GM12874 (cell line): ENCODE results near the gene APP.

Experiments
- CTCF ChIP-seq: IDR thresholded peaks from 2 replicates; pipeline ENCODE4 v1.5.1; 2011; ENCODE audit warnings: low read depth, mild to moderate bottlenecking, control low read depth, low read length, moderate library complexity; ENCODE audit not compliant: insufficient read depth

Gene APP

GRCh38 chr21:25904044-25904695 lies 266.4 kb downstream of the APP start:
- TF ChIP-seq CTCF: no peak

DNA sequence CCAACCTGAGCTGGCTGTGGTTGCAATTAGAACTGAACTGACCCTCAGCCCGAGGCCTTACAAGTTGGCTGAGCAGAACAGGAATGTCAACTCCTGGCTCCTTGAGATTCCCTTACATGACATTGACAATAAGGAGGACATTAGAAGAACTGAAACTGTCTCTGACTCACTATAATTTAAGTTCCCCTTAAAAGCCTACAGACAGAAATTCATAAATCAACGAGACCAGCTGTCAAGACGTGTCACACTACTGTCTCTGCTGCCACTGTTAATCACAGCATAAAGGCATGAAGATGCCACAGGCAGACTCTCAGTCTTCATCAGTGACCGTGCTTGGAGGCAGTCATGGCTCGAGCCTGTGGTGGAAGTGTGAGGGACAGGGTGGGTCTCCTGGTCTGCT lies 267.0 kb downstream of the APP start:
- TF ChIP-seq CTCF: no peak

DNA sequence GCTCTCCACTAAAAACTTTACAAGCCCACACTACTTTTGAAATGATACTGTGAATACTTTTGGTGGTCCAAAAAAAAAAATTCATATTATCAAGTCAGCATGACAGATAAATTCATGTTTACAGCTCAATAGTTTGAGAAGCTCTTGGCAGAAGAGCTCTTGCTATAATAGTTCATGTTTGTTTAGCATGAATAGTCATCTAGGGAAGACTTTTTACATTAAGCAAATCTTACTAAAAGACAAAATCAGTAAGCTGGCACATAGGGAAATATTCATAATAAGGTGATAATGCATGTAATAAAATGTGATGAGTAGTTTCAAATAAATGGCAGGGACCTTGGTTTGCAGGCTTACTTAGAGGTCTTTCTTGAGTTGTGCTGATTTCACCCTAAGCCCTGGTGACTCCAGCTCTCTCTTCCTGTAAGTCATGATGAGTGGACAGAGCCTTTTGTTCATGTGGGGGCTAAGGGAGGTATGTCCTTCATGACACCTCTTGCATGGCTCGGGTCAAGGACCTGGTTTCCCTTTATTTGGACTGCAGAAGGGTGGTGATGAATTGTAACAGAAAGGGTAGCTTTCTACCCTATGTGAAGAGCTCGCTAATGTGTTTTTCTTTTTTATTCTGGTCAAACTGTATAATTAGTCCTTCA lies 269.1 kb downstream of the APP start:
- no peak for TF ChIP-seq CTCF

- no peak for TF ChIP-seq CTCF
Measured at GRCh38 chr21:25898671-25899070, 271.9 kb downstream of the APP start.

GRCh38 chr21:25897383-25897782 lies 273.2 kb downstream of the APP start:
- TF ChIP-seq CTCF: no peak

- TF ChIP-seq CTCF: no peak
Measured at GRCh38 chr21:25896501-25897056, 274.0 kb downstream of the APP start.

DNA sequence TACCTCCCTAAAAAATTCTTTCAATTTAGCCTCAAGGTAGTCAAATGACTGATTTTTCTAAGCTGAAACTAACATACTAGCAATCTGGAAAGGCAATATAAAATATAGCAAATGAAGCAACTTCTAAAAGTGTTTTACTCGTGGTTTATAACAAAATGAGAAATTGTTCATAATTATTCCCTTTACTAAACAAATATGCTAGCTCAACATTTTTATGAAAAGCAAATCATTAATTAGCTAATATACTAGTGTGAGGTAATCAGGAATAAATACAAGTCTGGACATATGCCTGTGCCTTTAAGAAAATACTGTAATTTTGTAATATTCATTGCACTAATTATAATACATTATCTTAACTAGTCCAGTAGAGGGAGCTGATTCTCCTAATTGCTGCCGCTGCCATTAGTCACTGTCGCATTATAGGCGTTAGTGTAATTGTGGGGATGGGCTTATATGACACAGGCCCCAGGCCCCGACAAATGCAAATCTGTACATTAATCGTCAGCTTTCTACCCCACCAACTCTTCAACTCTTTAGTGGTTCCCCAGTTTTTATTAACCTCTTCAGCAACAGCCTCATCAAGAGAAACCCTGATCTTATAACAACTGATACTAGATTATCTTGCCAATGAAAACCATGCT lies 274.9 kb downstream of the APP start:
- TF ChIP-seq CTCF: peak; percentile 28; the same call in 1 of the 2 replicates
